HUES48 (cell line): ENCODE measurements around the gene C10orf105.

Source experiments
- H3K27ac ChIP-seq: one replicate; pipeline ENCODE4 v1.7.0; 2013; ENCODE audit warnings: low read depth, low read length, inconsistent platforms
- H3K27me3 ChIP-seq: 2 replicates; pipeline ENCODE4 v1.6.1; 2013; ENCODE audit warnings: mild to moderate bottlenecking, low read length; ENCODE audit not compliant: control insufficient read depth, insufficient read depth
- H3K36me3 ChIP-seq: 2 replicates; pipeline ENCODE4 v1.6.1; 2013; ENCODE audit warnings: low read length; ENCODE audit not compliant: control insufficient read depth, insufficient read depth
- H3K4me1 ChIP-seq: 2 replicates; pipeline ENCODE4 v1.6.1; 2013; ENCODE audit warnings: mild to moderate bottlenecking, low read length; ENCODE audit not compliant: control insufficient read depth, insufficient read depth
- H3K4me3 ChIP-seq: 2 replicates; pipeline ENCODE4 v1.5.1; 2013; ENCODE audit warnings: mild to moderate bottlenecking, low read depth, low read length
- H3K9ac ChIP-seq: 2 replicates; pipeline ENCODE4 v1.6.1; 2013; ENCODE audit warnings: mild to moderate bottlenecking, low read depth, low read length, moderate library complexity
- H3K9me3 ChIP-seq: 2 replicates; pipeline ENCODE4 v1.6.1; 2013; ENCODE audit warnings: low read length; ENCODE audit not compliant: control insufficient read depth, insufficient read depth

Gene C10orf105

GRCh38 chr10:71664585-71664984, 55.0 kb downstream of the C10orf105 start:
- H3K36me3 ChIP-seq = no peaks in the 10 kb centered on the region
- no peak overlapping the region for H3K9ac ChIP-seq
- H3K27me3 ChIP-seq = peaks cover 10% of the 10 kb centered on the region
- H3K27ac ChIP-seq = no peak overlapping the region
- peaks cover 18% of the 10 kb centered on the region for H3K4me1 ChIP-seq
- H3K4me3 ChIP-seq = no peak overlapping the region
- no peaks in the 10 kb centered on the region for H3K9me3 ChIP-seq

DNA sequence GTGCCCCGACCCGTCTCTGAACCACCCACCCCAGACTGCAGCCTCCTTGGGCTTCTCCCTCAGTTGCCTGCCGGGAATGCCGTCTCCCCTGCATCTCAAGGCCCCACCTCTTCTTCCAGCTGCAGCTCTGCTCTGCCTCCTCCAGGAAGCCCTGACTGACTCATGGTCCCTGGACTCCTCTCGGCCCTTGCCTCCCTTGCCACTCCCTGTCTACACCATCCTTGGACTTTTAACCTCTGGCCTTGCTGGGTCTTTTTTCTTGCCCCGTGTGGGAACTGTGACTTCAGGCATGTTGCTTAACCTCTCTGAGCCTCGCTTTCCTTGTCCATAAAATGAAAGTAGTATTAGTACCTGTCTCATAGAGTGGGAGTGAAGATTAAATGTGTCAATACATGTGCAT, 56.3 kb downstream of the C10orf105 start:
- Histone ChIP-seq H3K27me3 (peaks cover 23% of the 10 kb centered on the region), H3K27ac (no peak overlapping the region), H3K9me3 (no peaks in the 10 kb centered on the region), H3K4me1 (peaks cover 30% of the 10 kb centered on the region), H3K36me3 (no peaks in the 10 kb centered on the region), H3K9ac (no peak overlapping the region), H3K4me3 (no peak overlapping the region)

GRCh38 chr10:71661779-71662336, 57.7 kb downstream of the C10orf105 start:
- Histone ChIP-seq H3K4me1 (peaks cover 42% of the 10 kb centered on the region), H3K27ac (no peak overlapping the region), H3K9me3 (no peaks in the 10 kb centered on the region), H3K4me3 (no peak overlapping the region), H3K27me3 (peaks cover 27% of the 10 kb centered on the region), H3K9ac (no peak overlapping the region), H3K36me3 (no peaks in the 10 kb centered on the region)
